DMS53 treated with DMSO at 0.1 percent for 48 hours (cell line): ENCODE measurements around the gene FASTKD3.

Experiments used
- DNase-seq: peaks from one replicate; lab custom pipeline; 2025; ENCODE audit not compliant: unreplicated experiment; lab: John Stamatoyannopoulos, UW

Gene FASTKD3

GRCh38 chr5:7850395-7851239, 18.2 kb downstream of the FASTKD3 start, which contains the start of gene CFAP90:
Gene CFAP90 (minus strand): TSS chr5:7851133. CDS start chr5:7851021, 112 bp downstream.
- DNase-seq, result peak; percentile 35

DNA sequence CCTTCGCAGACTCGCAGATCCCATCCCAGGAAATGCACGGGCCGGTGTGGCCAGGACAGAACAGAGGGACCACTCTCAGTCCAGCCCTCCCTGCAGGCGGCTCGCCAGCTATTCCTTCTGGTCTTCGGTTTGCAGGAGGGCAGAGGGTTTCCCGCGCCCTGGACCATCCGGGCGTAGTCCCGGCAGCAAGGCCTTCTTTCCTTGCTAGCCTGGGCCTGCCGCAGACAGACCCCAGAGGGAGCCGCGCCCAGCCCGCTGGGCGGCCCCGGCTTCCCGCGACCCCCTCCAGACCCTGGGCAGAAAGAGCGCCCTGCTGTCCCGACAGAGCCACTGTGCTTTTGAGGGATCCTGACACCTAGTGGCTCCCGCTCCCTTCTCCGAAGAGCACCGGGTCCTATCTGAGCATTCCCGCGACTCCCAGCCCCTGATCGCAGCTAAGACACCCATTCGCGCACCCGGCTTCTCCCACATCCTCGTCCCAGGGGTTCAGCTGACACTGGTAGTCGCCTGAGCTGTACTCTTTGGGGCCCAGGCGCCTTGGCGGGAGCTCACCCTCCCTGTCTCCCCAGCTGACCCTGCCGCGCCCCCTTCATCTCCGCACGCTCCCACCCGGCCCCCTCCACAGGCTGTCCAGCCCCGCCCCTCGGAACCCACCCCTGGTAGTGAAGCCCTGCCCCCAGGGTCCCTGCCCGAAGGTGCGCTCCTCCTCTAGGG, 19.0 kb downstream of the FASTKD3 start:
- DNase-seq, result no peak

GRCh38 chr5:7848296-7848695, 20.5 kb downstream of the FASTKD3 start:
- DNase-seq, result no peak

DNA sequence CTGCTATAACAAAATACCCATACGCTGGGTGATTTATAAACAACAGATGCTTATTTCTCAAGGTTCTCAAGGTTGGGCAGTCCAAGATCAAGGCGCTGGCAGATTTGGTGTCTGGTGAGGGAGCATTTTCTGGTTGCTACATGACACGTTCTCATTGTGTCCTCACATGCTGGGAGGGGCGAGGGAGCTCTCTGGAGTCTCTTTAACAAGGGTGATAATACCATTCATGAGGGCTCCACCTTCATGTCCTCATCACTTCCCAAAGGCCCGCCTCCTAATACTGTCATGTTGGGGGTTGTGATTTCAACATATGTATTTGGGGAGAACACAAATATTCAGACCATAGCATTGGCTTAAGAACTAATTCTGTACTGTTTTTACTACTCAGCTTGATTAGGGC, 22.5 kb downstream of the FASTKD3 start:
- no peak for DNase-seq

DNA sequence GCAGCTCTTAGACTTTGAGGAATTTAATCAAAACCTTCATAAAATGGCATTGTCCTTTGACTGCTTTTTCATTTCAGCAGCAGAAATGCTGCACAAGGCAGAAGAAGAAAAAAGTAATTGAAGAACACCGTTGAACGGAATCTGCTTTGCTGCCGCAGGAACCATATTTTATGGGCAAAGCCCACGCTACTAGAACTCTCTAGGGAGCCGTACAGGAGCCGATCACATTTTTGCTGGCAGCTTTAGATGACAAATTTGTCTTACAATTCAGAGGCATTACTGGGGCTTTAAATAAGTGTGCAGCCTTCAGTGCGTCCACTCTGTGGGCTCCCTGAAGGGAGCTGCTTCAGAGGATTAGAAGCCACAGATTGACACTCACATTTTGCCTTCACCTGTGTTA, 23.3 kb downstream of the FASTKD3 start:
- no peak for DNase-seq

GRCh38 chr5:7844901-7845300, 23.9 kb downstream of the FASTKD3 start:
- DNase-seq, result no peak

DNA sequence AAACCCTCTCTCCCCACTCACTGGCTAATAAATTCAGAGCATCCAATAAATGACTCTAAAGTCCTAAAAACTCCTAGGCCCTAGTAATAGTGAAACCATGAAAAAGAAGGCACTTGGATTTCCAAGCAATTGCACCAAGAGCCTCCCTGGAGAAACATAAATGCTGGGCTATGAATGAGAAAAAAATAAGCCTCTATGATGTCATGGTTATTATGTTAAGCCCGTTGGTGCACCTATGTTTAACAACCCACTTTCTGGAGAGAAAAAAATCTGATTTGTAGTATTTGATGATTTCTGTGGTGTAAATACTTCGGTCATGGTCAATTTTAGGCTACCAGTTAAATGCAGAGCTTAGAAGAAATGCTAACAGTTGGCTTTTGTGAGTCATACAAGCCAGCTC, 26.3 kb downstream of the FASTKD3 start:
- DNase-seq, result no peak

DNA sequence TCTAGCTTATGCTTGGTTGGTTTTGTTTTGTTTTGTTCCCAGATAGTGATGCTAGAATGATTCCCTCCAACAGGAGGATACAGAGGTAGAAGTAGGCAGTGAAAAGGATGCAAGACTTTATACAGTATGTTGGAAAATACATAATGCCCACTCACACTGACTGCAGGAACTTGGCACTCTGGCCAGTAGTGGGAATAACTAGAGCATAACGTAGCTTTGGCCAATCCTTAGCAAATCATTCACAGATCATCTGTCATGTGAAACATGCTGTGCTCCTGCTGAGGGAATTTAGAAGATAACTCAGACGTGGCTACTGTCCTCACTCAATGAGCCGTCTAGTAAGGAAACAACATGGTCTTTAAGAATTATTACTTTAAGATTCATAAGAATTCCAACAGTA, 31.4 kb downstream of the FASTKD3 start:
- DNase-seq, result no peak

DNA sequence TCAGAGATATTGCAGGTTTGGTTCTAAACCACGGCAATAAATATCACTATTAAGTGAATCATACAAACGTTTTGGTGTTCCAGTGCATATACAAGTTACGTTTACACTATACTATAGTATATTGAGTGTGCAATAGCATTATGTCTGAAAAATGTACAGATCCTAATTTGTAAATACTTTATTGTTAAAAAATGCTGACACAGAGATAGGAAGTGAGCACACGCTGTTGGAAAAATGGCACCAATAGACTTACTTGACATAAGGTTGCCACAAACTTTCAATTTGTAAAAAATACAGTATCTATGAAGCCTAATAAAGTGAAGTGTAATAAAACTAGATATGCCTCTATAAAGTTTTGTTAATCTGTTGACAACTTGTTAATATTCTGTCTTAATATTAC, 33.8 kb downstream of the FASTKD3 start:
- DNase-seq, result no peak

GRCh38 chr5:7828269-7828668, 40.6 kb downstream of the FASTKD3 start:
- DNase-seq, result peak; percentile 12

DNA sequence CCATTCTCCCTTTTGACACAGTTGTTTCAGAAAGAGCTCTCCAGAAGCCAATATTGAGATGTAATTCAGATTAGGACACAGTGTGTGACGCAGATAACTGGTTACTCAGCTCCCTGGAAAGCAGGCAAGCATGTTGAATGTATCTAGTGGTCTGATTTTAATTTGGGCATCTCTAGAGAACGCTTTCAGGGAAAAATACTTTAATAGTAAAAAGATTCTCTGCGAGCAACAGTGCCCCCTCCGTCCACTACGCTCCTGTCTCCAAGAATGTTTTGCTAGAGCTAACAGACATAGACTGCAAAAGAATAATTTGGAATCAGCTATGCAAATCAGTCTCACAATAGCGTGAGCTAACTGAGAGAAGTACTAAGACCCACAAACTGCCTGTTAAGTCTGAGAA, 41.2 kb downstream of the FASTKD3 start:
- no peak for DNase-seq

DNA sequence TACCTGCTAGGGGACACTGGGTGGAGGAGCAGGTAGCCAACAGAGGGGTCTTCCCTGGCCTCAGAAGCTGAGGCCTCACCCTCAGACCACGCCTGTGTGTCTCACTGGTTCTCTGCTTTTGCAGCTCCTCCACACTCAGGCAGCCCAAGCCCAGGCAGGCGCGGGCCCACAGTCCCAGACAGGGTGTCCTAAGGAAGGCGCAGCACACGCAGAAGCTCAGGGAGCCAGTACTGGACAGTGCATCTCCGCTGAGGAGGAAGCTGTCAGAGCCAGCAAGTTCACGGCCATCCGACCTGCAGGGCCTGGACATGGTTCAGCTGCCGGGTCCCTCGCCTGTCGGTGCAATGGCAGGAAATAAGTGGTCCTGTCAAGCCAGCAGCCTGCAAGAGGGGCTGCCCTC, 43.2 kb downstream of the FASTKD3 start:
- no peak for DNase-seq

- no peak for DNase-seq
Measured at GRCh38 chr5:7824995-7825394, 43.8 kb downstream of the FASTKD3 start.

DNA sequence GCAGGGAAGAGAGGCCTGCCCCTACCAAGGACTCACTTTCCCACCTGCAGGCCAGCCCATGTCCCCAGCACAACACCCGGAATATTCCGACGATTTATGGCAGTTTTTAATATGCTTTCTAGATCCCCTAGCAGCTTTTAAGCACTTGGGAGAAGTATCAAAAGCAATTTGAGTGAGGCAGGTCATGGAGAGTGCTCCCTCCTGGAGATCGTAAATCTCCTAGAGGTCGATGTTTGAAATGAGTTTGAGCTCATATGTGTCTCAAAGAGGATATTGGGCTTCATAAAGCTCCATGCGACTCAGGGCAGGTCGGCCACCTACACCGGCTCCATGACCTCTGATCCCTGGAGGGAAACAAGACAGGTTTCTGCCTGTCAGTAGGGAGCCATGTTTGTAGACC, 45.2 kb downstream of the FASTKD3 start:
- no peak for DNase-seq

- DNase-seq, result no peak
Measured at GRCh38 chr5:7822449-7822848, 46.4 kb downstream of the FASTKD3 start.

DNA sequence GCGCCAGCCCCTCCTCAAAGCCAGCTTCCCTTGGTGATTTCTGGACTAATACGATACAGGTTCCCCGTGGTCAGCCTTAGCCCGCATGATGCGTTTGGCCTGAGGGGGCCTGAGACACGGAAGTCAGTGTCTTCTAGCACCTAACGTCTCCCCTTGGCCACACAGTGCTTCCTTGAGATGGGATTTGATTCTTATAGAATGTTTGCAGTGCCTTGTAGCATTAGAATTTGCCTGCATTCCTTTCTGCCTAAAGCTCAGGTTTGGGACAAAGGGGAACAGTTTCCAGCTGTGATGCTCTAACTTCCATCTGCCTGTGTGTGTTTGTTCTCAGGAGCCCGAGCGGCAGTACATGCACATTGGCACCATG, 52.3 kb downstream of the FASTKD3 start:
- DNase-seq, result no peak

DNA sequence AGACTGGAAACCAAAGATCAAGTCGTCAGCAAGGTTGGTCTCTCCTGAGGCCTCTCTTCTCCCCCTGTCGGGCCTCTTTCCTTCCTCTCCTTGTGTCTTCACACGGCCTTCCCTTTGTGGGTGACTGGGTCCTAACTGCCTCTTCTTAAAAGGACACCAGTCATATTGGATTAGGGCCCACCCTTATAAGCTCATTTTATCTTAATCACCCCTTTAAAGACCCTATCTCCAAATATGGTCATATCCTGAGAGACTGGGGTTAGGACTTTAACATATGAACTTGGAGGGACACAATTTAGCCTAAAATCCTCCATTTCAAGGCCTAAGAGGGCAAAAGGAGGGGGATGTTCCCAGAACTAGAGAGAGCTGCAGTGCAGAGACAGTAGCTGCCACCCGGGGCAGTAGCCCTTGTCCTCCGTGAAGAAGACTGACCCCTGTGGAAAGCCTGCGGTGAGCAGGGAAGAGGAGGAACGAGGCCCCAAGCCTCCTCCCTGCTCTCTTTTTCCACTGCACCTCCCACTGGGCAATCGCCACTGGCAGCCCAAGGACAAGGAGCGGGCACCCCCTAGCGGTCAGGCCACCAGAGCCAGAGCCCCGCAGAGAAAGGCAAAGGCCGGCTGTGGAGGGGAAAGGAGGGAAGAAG, 52.8 kb downstream of the FASTKD3 start:
- DNase-seq, result peak; percentile 69

GRCh38 chr5:7814816-7815215, 54.0 kb downstream of the FASTKD3 start:
- no peak for DNase-seq

GRCh38 chr5:7813576-7813975, 55.3 kb downstream of the FASTKD3 start:
- no peak for DNase-seq

- no peak for DNase-seq
Measured at GRCh38 chr5:7813007-7813406, 55.8 kb downstream of the FASTKD3 start.

GRCh38 chr5:7811715-7812114, 57.1 kb downstream of the FASTKD3 start:
- no peak for DNase-seq
